DMS 273 (cell line): Measurements from ENCODE around the gene CPPED1.

Source experiments
- DNase-seq: peaks from one replicate; lab custom pipeline; 2025; ENCODE audit not compliant: unreplicated experiment; lab: John Stamatoyannopoulos, UW

Gene CPPED1

DNA sequence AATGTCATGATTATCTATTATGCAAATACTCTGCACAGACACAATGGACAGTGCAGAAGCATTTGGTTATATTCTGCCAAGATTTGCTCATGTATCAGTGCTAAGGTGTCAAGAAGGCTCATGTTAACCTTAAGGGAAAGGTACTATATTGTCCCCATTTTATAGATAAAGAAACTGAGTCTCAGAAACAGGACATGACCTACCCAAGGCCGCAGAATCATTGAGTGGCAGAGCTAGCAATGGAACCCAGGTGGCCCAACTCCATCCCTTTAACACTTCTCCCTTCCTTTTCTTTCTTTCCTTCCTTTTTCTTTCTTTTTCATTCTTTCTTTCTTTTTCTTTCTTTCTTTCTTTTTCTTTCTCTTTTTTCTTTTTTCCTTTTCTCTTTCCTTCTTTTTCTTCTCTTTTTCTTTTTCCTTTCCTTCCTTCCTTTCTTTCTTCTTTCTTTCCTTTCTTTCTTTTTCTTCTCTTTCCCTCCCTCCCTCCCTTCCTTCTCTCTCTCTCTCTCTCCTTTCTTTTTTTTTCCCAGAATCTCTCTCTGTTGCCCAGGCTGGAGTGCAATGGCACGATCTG is 149.8 kb downstream of the CPPED1 start:
- DNase-seq: no peak

DNA sequence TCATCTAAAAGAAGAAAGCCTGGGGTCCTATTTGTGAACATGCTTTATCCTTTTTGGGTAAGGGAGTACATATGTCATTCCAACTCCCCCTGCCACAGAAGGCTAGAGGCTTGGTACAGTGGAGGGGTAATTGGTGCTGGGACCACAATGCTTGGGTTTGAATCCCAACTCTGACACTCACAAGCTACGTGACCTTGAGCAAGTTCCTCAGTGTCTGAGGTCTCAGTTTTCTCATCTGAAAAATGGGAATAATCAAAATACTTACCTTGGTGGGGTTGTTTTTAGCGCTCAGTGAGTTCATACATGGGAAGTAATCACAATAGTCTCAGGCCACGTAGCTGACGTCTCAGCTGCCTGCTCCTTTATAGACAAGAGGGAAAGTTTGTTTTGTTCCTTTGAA is 150.8 kb downstream of the CPPED1 start:
- DNase-seq: no peak

DNA sequence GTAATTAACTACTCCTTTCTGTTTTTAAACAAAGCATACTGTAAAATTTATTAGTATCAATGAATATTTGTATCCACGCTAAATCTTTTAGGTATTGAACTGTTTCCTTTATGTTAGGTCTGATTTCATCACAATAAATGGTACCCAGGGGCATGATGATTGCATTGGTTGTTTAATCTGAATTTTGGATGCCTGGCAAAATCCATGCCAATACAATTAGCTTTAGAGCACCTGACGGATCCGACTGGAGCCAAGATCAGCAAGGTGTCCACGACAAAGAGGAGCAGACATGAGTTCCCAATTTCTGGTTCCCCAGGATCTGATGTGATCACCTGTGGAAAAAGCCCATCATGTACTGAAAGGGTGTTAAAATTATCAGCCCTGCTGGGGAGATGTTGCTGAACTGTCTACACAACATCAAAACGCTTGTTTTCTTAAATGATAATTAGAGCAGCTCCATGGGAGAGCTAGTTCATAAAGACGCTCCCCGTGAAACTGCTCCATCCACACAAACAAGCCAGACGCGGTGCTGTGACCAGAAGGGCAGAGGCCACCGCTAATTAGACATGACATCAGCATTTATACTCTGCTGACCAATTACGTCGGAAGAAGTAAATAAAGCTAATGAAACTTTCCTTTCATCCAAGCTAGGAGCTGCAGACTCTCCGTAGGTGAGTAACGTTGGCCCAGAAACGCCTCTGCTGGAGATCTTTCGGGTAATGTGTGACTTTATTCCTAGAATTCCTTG is 151.7 kb downstream of the CPPED1 start:
- DNase-seq: no peak

DNA sequence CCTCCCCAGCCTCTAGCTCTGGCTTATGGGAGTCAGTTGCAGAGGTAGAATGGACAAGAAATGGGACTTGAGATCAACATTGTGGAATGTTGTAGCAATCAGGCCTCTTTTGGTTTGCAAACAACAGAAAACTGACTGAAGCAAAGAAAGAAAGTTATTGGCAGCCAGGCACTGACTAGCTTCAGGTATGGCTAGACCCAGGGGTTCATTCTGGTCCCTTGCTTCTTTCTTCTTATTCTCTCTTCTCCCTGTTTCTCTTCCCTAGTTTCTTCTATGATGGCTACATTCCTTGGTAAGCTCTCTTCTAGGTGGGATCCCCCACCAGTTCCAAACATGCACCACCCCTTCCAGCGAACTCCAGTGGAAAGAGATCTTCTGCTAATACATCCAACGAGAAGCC is 154.3 kb downstream of the CPPED1 start:
- no peak for DNase-seq

DNA sequence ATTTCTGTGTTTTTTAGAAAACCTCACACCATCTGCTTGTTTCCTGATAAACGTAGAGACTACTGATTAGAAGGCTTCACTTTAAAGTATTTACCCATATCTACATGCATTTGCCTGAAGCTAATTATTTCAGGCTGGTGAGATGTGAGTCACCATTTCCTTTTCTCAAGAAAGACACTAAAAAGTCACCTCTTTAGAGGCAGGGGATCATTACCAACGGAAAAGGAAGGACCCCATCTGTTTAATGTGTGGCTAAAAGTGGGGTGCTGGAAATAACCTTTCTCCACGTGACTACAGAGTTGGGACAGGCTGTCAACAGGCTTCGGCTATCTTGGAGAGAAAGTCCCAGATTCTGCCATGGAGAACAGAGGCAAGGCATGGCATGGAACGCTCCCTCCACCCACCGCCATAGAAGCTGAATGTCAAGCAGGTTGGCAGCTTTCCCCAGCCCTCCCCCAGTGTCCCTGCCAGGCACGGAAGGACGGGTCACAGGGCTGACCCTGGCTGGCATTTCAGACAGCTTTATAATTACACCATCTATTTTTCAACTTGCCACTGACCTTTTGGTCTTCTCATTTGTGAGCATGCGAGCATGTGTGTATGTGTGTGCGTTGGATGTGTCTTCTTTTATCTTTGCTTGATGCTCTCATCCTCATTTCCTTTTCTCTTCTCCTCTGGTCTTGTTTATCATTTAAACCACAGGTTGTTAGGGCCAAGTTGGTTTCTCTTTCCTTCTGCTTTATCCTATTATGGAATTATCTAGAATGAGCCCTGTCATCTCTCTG is 157.0 kb downstream of the CPPED1 start:
- DNase-seq: no peak

DNA sequence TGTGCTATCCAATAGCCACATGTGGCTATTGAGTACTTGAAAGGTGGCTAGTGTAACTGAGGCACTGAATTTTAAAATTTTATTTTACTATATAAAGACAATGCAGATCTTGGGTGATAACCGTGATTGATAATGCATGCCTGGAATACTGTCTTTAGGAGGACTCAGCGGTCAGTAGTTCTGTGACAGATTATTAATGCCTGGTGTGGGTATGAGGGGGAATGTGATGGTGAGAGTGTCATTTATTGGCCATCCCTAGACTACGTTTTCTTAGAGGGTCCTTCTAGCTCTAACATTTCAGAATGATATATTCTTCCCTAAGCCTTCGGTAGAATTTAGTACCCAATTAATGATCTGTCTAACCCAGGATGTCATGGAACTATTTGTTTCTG is 157.6 kb downstream of the CPPED1 start:
- no peak for DNase-seq

DNA sequence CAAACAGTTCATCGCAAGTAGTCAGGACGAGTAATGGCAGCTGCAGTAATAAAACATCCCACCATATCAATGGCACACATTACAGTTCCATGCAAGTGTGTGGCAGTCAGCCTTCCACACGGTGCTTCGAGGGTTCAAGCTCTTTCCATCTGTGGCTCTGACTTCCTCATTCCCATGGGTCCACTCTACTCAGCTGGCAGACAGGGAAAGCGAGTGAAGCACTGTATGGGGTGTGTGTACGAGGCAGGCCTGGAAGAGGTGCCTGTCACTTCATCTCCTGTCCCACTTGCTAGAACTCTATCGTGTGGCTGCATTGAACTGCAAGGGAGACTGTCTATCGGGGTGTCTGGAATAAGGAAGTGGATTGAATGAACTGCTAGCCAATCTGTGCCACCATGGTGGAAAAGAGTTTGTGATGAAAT is 160.6 kb downstream of the CPPED1 start:
- DNase-seq: no peak

DNA sequence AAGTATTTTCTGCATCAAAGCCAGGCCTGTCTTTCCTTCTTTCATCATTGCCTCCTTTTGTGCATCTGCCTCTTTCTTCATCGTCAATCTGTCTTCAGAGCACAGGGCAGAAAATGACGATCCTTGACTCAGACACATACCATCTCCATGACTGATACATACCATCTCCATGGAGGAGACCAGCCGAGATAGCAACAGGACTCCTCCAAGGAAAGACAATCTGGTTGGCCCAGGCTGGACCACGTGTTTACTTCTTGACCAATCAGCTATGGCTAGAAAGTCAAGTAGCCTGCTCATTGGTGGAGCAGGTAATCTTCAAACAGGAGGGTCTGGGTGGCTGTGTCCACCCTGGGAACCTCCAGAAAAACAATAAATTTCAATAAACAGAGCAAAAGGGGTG is 164.6 kb downstream of the CPPED1 start:
- DNase-seq: peak; percentile 15

DNA sequence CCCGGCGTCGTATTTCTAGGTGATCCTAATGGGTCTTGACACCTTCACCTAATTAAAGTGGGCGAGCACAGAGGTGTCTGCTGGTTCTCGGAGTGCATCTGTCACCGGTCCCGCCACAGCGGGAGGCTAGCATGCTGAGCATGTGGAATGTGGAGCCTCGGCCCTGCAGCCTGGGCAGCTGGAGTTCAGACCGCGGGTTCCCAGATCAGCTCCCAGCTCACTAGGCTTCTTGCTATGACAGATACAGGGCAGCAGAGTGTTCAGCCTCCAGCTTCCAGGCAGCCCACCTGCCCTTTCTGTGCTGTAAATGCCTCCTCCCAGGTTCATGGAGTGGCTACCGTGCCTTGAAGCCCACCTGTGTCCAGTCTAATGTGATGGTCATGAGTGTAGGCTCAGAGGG is 166.7 kb downstream of the CPPED1 start:
- no peak for DNase-seq

DNA sequence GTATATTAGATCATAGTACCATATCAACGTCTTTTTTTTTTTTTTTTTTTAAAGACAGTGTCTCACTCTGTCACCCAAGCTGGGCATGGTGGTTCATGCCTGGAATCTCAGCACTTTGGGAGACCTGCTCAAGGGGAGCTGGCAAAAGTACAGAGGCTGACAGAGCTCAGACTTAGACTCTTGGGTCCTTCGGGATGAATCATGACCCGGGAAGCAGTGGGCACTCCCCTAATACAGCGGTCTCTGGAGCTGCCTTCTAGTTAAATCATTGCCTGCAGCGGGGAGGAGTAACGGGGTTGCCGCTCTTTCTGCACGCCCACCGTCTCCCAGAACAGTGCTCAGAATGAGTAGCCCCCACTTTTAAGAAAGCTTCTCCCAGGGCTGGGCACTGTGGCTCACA is 174.4 kb downstream of the CPPED1 start:
- DNase-seq: no peak

DNA sequence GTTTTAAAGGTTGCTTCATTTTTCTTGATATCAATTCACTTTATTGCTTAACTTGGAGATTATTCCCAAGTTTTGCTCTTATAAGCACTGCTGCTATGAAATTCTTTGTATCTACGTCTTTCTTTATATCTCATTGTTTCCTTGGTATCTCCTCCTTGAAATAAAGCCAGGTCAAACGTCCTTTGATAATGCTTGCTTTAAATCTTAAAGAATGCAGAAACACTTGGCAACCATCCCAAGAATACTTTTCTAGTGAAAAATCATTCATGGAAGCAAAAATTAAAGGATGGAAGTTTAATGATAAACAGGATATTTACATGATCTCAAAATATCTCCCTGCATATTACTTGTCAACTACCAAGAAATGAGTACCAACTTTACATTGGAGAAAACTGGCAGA is 175.2 kb downstream of the CPPED1 start:
- DNase-seq: no peak

DNA sequence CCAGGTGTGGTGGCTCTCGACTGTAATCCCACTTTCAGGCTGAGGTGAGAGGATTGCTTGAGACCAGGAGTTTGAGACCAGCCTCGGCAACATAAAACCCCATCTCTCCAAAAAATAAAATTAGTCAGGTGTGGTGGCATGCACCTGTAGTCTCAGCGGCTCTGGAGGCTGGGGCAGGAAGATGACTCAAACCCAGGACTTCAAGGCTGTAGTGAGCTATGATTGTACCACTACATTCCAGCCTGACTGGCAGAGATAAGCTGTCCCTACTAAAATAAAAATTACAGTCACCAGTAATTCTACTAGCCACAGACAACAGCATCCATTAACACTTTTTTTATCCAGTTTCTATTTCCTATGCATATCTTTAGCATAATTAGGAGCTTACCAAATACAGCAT is 176.3 kb downstream of the CPPED1 start:
- DNase-seq: no peak

DNA sequence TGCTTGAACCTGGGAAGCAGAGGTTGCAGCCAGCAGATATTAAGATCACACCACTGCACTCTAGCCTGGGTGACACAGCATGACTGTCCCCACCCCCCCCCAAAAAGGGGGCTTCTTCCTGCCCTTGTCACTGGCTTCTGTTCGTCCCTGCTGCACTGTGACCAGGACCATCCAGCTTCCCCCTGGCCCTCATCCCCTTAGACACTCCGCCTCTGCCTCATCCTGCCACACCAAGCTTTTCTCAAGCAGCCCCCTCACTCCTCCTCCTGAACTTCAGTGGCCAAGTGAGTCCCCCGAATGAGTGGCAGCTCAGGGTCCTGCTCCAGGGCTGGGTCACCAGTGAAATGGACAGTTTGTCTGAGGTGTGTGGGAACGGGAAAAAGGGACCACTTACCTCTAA is 177.3 kb downstream of the CPPED1 start:
- no peak for DNase-seq

DNA sequence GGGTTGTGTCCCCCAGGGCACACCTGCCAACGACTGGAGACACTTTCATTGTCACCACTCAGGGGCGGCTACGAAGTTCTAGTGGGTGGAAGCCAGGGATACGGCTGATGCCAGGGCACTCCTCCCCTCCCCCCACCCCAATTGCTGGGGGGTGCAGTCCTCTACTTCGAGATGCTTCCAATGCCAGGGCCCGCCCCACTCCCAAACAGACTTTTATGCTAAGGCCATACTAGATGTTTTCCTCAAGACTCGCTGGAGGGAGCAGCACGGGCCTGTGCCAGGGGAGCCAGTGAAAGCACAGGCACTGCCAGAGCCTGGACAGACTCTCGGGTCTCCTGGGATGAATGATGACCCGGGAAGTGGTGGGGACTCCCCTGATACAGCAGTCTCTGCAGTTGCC is 178.0 kb downstream of the CPPED1 start:
- DNase-seq: no peak

DNA sequence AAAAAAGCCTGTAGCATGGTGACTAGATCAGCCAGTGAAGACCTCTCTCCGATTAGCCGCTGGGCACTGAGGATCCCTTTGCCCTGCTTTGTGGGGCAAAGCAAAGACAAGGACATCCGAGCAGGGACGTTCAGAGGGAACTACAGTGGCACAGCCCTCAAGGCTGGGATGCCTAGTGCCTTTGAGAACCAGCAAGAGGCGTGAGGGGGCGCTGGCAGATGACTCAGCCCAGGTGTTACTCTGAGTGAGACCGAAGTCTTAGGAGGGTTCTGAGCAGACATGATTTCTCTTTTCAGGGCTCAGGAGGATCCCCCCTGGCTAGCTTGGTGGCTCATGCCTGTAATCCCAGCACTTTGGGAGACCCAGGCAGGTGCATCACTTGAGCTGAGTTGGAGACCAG is 178.6 kb downstream of the CPPED1 start:
- no peak for DNase-seq

DNA sequence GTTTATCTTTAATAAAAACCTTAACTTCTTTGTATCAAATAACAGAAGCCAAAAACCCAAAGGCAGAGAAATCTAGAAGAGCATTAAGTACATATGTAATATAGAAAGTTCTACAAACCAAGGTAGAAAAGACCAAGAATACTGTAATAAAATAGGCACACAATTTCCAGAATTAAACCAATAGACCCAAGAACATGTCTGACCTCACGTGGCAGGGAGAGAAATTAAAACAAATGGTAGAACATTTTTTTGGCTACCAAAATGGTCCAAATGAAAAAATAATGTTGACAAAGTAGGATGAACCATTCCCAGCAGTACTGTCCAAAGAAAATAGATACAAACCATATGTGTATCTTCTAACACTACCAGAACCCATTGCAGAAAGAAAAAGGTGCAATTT is 183.5 kb downstream of the CPPED1 start:
- no peak for DNase-seq

DNA sequence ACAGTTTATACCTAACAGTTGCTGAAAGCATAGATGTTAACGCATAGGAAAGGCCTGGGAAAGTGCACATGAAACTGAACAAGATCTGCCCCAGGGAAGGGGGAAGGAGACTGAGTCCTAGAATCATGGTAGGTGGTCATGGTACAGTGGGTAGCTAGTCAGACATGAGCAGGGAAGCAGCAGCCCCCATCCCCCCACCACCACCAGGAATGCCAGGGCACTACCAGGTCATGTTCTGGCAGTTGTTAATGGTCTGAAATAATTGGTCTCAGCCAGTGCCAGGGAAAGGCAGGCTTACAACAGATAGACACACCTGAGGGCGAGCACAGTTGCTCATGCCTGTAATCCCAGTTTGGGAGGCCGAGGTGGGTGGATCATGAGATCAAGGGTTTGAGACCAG is 185.2 kb downstream of the CPPED1 start:
- DNase-seq: no peak

DNA sequence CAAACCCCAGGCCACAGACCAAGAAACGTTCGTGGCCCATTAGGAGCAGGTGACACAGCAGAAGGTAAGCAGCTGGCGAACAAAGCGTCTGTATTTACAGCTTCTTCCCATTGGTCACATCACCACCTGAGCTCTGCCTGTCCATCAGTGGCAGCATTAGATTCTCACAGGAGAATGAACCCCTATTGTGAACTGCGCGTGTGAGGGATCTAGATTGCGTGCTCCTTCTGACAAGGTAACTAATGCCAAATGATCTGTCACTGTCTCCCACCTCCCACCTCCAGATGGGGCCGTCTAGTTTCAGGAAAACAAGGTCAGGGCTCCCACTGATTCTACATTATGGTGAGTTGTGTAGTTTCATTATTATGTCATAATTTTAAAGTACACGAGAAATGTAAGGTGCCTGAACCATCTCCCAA is 186.3 kb downstream of the CPPED1 start:
- no peak for DNase-seq

DNA sequence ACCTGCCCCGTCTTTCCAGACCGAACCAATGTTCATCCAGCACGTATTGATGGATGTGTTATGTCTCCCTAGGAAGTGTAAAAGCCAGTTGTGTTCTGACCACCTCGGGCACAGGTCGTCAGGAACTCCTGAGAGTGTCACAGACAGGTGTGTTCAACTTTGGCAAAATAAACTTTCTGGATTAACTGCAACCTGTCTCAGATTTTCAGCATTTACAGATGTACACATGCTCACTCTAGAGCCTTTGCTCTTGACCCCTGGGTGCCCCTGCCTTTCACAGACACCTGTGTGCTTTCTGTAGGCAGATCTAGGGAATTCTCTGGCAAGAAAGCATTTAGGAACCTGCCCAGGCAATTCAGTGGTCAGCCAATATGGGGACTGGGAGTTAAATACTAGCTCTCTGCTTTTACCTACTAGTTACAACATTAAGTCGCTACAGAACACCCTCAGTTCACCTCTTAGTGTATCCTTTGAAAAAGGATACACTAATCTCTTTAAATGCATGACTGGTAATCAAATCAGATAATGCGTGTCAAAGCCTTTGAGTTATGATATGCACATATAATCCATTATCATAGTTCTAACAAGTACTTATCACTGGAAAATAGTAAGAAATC is 188.9 kb downstream of the CPPED1 start:
- no peak for DNase-seq

DNA sequence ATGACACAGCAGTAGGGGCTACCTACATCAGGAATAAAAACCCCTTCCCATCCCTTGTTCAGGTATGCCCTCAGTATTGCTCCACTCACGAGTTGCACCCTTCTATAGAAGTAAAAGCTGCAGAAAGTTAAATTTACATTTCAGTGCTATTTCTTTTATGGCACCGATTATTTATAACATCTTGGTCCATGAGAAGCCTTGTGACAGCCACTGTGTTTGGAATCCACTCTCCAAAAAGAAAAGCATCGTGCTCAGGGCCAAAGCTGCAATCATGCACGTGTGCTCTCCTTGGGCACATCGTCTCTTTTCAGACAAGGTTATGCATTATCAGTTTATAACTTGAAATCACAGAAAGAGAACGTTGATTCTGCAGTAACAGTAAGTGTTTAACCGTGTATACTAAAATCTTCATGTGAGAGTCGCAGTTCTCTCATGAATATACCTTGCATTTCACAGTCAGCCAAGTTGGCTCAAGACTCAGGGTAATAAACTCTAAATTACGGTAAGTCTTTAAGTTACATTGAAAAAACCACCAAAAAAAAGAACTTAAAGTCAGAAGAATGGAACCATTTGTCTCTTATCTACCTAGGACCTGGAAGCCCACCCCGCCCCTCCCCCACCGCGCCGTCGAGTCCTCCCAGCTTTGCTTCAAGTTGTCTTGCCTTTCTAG is 189.6 kb downstream of the CPPED1 start:
- DNase-seq: no peak
